CD14-positive monocyte (primary cell): Measurements from ENCODE around the gene BOC. TPM values are rescaled to one million over a fixed set of nuclear protein-coding genes. Genes with fewer than 3 reads are reported as not detected.

Experiments
- DNase-seq, 3 donors: peaks; one replicate each; pipeline ENCODE4 v3.0.0-alpha.2; 2011 to 2022
- H2AFZ ChIP-seq: 2 replicates; pipeline ENCODE4 v1.6.0; 2012; ENCODE audit warnings: mild to moderate bottlenecking, low read depth, low read length, inconsistent platforms; ENCODE audit not compliant: insufficient read depth, poor library complexity, severe bottlenecking
- H3K27ac ChIP-seq, 2 donors: 1 replicate in 1 of 2; 2 replicates in 1 of 2; pipeline ENCODE4 v1.5.1; 2012 to 2013; ENCODE audit warnings: low read length in 2 of 2, control low read depth in 1 of 2, inconsistent platforms in 1 of 2, low read depth in 1 of 2, mild to moderate bottlenecking in 1 of 2
- H3K27me3 ChIP-seq, 2 donors: one replicate each; pipeline versions ENCODE4 v1.6.0 to v1.6.1; 2011 to 2013; ENCODE audit warnings: low read length in 2 of 2; ENCODE audit not compliant: control insufficient read depth in 2 of 2, insufficient read depth in 2 of 2
- H3K36me3 ChIP-seq, 2 donors: replicated peaks in 1 of 2; 1 replicate in 1 of 2; 2 replicates in 1 of 2; pipeline versions ENCODE4 v1.5.1 to v1.6.1; 2012 to 2013; ENCODE audit warnings: low read length in 2 of 2, control low read depth in 1 of 2, inconsistent platforms in 1 of 2, mild to moderate bottlenecking in 1 of 2; ENCODE audit not compliant: insufficient read depth in 2 of 2, control insufficient read depth in 1 of 2
- H3K4me1 ChIP-seq, 2 donors: 1 replicate in 1 of 2; 2 replicates in 1 of 2; pipeline versions ENCODE4 v1.5.1 to v1.6.1; 2012 to 2013; ENCODE audit warnings: low read length in 2 of 2, control low read depth in 1 of 2, inconsistent platforms in 1 of 2, mild to moderate bottlenecking in 1 of 2, moderate library complexity in 1 of 2; ENCODE audit not compliant: insufficient read depth in 2 of 2, control insufficient read depth in 1 of 2
- H3K4me2 ChIP-seq: replicated peaks from 2 replicates; pipeline ENCODE3; 2012; ENCODE audit warnings: low read length, moderate library complexity, mild to moderate bottlenecking; ENCODE audit not compliant: poor library complexity, severe bottlenecking; ENCODE audit errors: extremely low read depth
- H3K4me3 ChIP-seq, 3 experiments: fragments of 200-600 bp in 1 of 3; sonication (generic) in 1 of 3; replicated peaks in 1 of 3; 1 replicate in 2 of 3; 2 replicates in 1 of 3; pipeline ENCODE4 v1.5.1; 2011 to 2013; ENCODE audit warnings: low read length in 3 of 3, mild to moderate bottlenecking in 3 of 3, control low read depth in 2 of 3, low read depth in 2 of 3, inconsistent platforms in 1 of 3, moderate library complexity in 1 of 3
- H3K79me2 ChIP-seq: 2 replicates; pipeline ENCODE4 v1.6.0; 2012; ENCODE audit warnings: mild to moderate bottlenecking, control low read depth, inconsistent platforms, low read length, moderate library complexity; ENCODE audit not compliant: insufficient read depth
- H3K9ac ChIP-seq: 2 replicates; pipeline ENCODE4 v1.6.0; 2017; ENCODE audit warnings: low read length, mild to moderate bottlenecking; ENCODE audit not compliant: insufficient read depth, poor library complexity, severe bottlenecking
- H3K9me3 ChIP-seq, 2 donors: replicated peaks in 1 of 2; 1 replicate in 1 of 2; 2 replicates in 1 of 2; pipeline versions ENCODE4 v1.5.1 to v1.6.1; 2012 to 2013; ENCODE audit warnings: low read length in 2 of 2, control low read depth in 1 of 2; ENCODE audit not compliant: control insufficient read depth in 1 of 2, insufficient read depth in 1 of 2
- H4K20me1 ChIP-seq: 2 replicates; pipeline ENCODE4 v1.6.0; 2012; ENCODE audit warnings: mild to moderate bottlenecking, low read length, control low read depth, moderate library complexity; ENCODE audit not compliant: insufficient read depth
- H3K27ac Mint-ChIP-seq, 7 donors: one replicate each; pipeline ENCODE4 v1.8.0; 2020; ENCODE audit warnings: mild to moderate bottlenecking in 7 of 7, mixed read lengths in 7 of 7, moderate library complexity in 6 of 7, inconsistent platforms in 2 of 7
- H3K27me3 Mint-ChIP-seq, 3 donors: one replicate each; pipeline ENCODE4 v1.8.0; 2021 to 2022; ENCODE audit warnings: low read depth in 3 of 3, mild to moderate bottlenecking in 3 of 3, mixed read lengths in 3 of 3, moderate library complexity in 3 of 3, inconsistent platforms in 1 of 3
- H3K36me3 Mint-ChIP-seq, 2 donors: one replicate each; pipeline ENCODE4 v1.8.0; 2020; ENCODE audit warnings: mixed read lengths in 2 of 2, inconsistent platforms in 1 of 2, mild to moderate bottlenecking in 1 of 2
- H3K4me1 Mint-ChIP-seq: one replicate; pipeline ENCODE4 v1.8.0; 2020; ENCODE audit warnings: mild to moderate bottlenecking, mixed read lengths
- H3K4me3 Mint-ChIP-seq, 2 donors: one replicate each; pipeline ENCODE4 v1.8.0; 2020; ENCODE audit warnings: mild to moderate bottlenecking in 2 of 2, mixed read lengths in 2 of 2, moderate library complexity in 1 of 2
- H3K9me3 Mint-ChIP-seq, 7 donors: one replicate each; pipeline ENCODE4 v1.8.0; 2020 to 2022; ENCODE audit warnings: mixed read lengths in 7 of 7, mild to moderate bottlenecking in 6 of 7, moderate library complexity in 6 of 7, inconsistent platforms in 2 of 7
- CTCF ChIP-seq: fragments of 200-600 bp; IDR thresholded peaks from one replicate; pipeline ENCODE4 v1.8.0; 2022; ENCODE audit warnings: antibody characterized with exemption, mild to moderate bottlenecking
- WGBS: methylation state at CpG from one replicate; pipeline ENCODE4 v1.1.5; 2013; ENCODE audit warnings: missing lambda C conversion rate; ENCODE audit not compliant: insufficient coverage; 5-methylcytosine and 5-hydroxymethylcytosine counted together
- intact Hi-C, 2 donors: fragments of 100-400 bp; cut with micrococcal nuclease; formaldehyde crosslinking; loops; one replicate each; pipeline versions ENCODE4 v1.15.0 to v1.15.1; 2023
- polyA plus RNA-seq, 3 donors: library from polyadenylated mRNA; depleted of rRNA in 1 of 3; unstranded in 2 of 3; stranded (reverse) in 1 of 3; fragments of 300-500 nt in 2 of 3; fragments of >200 nt in 1 of 3; fragmentation: Illumina TruSeq in 2 of 3; gene quantifications; 1 replicate in 2 of 3; 2 replicates in 1 of 3; pipeline ENCODE4 v1.2.3, GENCODE V29; 2012 to 2021

BOC gene
- polyA plus RNA-seq, 3 donors, result not detected

- TF ChIP-seq CTCF, result no peak
- H3K36me3 Mint-ChIP-seq, result no peaks in the 10 kb centered on the region
- no peak overlapping the region for H3K27ac Mint-ChIP-seq
- intact Hi-C loops, result no loop called here
- no peaks in the 10 kb centered on the region for H3K9me3 Mint-ChIP-seq
- no peak for DNase-seq
- H3K4me2 ChIP-seq, result no peak overlapping the region
- H3K4me1 ChIP-seq, result peaks cover 0 to 8% of the 10 kb centered on the region in 2 donors
- H3K4me1 Mint-ChIP-seq, result peaks cover 11% of the 10 kb centered on the region
- H3K27ac ChIP-seq, result no peak overlapping the region
- no peaks in the 10 kb centered on the region for H3K9me3 ChIP-seq
- peaks cover 2 to 9% (median 5%) of the 10 kb centered on the region in 3 donors for H3K27me3 Mint-ChIP-seq
- no peaks in the 10 kb centered on the region for H3K27me3 ChIP-seq
- no peak overlapping the region for H3K4me3 Mint-ChIP-seq
- no peaks in the 10 kb centered on the region for H3K79me2 ChIP-seq
- H2AFZ ChIP-seq, result no peak overlapping the region
- no peaks in the 10 kb centered on the region for H4K20me1 ChIP-seq
- no peak overlapping the region for H3K9ac ChIP-seq
- no peaks in the 10 kb centered on the region for H3K36me3 ChIP-seq
- no peak overlapping the region for H3K4me3 ChIP-seq
- no CpG with 5 or more reads among the region's 2 CpGs for WGBS
These were observed 27.1 kb downstream of the BOC start for GRCh38 chr3:113238503-113238902.

- Histone ChIP-seq H2AFZ (no peak overlapping the region), H3K9ac (no peak overlapping the region), H4K20me1 (no peaks in the 10 kb centered on the region), H3K27ac (no peak overlapping the region), H3K79me2 (no peaks in the 10 kb centered on the region), H3K4me2 (no peak overlapping the region), H3K4me3 (no peak overlapping the region), H3K9me3 (no peaks in the 10 kb centered on the region), H3K27me3 (no peaks in the 10 kb centered on the region), H3K4me1 (peaks cover 0 to 8% of the 10 kb centered on the region in 2 donors), H3K36me3 (no peaks in the 10 kb centered on the region)
- no peaks in the 10 kb centered on the region for H3K36me3 Mint-ChIP-seq
- H3K27ac Mint-ChIP-seq, result no peak overlapping the region
- no peak overlapping the region for H3K4me3 Mint-ChIP-seq
- TF ChIP-seq CTCF, result no peak
- H3K27me3 Mint-ChIP-seq, result peaks cover 0 to 10% (median 3%) of the 10 kb centered on the region in 3 donors
- intact Hi-C loops, result no loop called here
- no CpG with 5 or more reads among the region's 3 CpGs for WGBS
- DNase-seq, result no peak
- peaks cover 0 to 4% (median 0%) of the 10 kb centered on the region in 7 donors for H3K9me3 Mint-ChIP-seq
- H3K4me1 Mint-ChIP-seq, result peaks cover 13% of the 10 kb centered on the region
These were observed 29.5 kb downstream of the BOC start for GRCh38 chr3:113240841-113241240.
